VCaP (cell line): ENCODE data around the gene BYSL.

ENCODE experiments used
- H3K27ac ChIP-seq: fragments of 450-650 bp; 2 replicates; pipeline ENCODE4 v1.5.1; 2017
- TF ChIP-seq, protein P1 (sequence below): fragments of 450-650 bp; conservative IDR thresholded peaks from 2 replicates; pipeline ENCODE4 v1.5.1; 2017; ENCODE audit warnings: mild to moderate bottlenecking, moderate library complexity

The BYSL gene

DNA sequence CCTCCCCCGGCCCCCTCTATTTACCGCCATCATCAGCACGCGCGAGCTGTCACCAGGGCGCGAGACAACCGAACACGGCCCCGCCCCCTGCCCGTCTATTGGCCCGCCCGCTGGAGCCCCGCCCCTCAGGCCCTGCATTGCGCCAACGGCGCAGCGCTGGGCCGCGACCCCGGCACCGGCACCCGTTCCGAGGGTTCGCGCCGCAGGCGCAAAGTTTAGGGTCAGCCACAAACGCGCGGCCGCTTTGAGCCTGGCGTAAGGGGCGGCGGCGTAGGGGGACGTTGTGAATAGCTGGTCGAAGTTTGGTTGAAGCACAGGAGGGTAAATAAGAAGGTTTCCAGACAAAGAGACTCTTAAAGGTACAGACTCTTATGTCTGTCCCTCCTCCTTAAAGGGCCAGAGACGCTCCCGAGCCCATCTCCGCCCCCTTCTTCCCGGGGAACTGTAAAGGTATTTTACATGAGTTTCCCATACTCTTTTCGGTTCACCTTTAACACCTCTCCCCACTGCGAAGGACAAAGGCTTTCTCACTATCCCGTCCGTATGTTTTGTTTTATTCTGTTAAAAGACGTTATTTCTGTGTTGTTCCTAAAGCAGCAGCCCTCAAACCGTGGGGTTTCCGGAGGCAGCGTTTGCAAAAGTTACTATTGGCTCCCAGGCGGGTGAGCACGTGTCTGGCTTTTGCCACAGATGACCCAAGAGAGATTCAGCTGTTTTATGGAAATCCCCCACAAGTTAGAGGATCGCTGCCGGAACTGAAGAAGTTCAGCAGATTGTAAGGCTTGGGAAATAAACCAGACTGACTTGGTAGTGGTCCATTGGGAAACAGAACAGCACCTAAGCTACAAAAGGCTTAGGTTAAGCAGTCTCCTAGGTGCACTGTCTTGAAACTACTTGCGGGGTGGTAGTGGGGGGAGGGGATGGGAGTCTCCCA lies 25.7 kb upstream of the BYSL start, which contains the start of gene USP49:
Gene USP49, minus strand, starts transcription at position 76 of the 934 bp plus-strand sequence. CDS start 88,392 bp downstream, outside the sequence.
- peak within 1 kb of the TSS; percentile 65 for H3K27ac ChIP-seq
- TF ChIP-seq, protein P1, sequence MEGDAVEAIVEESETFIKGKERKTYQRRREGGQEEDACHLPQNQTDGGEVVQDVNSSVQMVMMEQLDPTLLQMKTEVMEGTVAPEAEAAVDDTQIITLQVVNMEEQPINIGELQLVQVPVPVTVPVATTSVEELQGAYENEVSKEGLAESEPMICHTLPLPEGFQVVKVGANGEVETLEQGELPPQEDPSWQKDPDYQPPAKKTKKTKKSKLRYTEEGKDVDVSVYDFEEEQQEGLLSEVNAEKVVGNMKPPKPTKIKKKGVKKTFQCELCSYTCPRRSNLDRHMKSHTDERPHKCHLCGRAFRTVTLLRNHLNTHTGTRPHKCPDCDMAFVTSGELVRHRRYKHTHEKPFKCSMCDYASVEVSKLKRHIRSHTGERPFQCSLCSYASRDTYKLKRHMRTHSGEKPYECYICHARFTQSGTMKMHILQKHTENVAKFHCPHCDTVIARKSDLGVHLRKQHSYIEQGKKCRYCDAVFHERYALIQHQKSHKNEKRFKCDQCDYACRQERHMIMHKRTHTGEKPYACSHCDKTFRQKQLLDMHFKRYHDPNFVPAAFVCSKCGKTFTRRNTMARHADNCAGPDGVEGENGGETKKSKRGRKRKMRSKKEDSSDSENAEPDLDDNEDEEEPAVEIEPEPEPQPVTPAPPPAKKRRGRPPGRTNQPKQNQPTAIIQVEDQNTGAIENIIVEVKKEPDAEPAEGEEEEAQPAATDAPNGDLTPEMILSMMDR, result no peak

DNA sequence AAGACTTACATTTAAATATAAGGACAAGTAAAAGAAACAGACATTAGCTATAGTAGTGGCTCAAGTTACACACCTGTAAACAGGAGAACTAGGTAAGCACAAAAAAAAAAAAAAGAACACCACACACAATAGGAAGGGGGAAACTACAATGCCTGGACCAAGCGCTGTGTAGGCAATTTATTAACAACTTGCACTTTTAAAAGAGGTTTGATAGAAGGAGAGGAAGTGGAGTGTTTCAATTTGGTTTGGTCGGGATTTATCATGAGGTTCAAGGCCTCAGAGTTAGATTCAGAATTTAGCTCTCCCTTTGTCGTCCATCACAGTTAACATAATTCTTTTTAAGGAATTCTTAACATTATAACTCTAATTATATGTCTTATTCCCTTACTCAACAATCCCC lies 25.0 kb upstream of the BYSL start:
- H3K27ac ChIP-seq, result peak overlapping the region; percentile 65

DNA sequence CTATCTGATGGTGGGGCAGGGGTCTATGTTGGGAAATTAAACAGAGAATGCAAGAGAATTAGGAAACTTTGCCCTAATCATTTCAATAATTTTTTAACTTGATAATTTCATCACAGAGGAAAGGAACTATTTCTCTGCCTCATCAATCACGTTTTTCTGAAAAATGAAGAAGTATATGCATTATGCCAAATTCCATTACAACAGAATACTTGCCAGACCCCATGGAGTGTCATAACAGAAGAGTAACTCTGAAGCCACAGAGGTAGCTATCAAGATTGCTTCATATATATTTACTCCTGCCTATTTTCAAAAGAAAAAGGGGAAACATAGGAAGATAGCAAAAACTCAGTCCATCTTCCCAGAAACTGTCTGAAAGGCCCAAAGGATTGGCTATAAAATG lies 20.4 kb upstream of the BYSL start:
- TF ChIP-seq, protein P1, result no peak
- no peak overlapping the region for H3K27ac ChIP-seq

More for the DNA sequence above, 25.0 kb upstream of the BYSL start:
- TF ChIP-seq, protein P1, result no peak

DNA sequence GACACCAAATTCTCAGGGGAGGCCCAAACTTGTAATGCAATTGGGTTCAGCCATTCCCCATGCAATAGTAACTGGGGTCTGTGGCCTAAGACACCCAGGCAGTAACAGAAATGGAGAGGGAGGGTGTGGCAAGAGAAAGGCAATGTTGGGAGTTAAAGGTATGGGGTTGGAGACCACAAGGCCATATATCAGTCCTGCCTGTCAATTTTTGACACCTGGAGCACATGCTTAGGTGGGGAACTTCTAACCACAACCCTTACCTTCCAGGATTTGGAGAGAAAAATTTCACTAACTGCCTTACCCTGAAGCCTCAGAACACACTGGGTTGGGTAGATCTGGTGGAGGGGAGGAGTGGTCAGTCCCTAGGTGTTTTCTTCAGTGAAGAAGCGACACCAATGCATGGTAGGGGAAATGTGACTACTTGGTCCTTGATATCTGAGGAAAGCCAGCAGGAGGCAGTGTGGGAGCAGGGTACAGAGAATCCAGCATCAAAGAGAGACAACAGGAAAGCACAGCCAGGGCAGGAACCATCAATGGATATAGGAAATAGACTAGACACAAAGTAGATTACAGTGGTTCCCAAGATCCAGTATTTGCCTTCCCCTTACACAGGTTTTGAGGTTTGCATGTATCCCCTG lies 19.3 kb upstream of the BYSL start:
- H3K27ac ChIP-seq, result no peak overlapping the region
- TF ChIP-seq, protein P1, result no peak

DNA sequence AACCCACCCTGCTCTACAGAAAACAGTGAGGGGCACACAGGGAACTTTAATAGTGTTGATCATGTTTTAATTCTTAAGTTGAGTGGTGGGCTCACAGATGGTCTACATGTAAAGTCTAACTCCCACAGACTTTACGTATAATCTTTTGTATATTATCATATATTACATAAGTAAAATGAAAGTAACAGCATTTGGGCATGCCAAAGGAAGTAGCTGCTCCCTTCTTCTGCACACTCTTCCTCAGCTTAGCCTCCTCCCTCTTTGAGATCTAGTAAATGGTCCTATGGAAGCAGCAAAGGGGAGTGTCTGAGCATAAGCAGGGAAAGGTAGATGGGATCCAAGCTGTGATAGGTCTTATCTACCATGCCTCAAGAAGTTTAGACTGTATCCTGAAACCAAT lies 11.6 kb upstream of the BYSL start:
- TF ChIP-seq, protein P1, result no peak

DNA sequence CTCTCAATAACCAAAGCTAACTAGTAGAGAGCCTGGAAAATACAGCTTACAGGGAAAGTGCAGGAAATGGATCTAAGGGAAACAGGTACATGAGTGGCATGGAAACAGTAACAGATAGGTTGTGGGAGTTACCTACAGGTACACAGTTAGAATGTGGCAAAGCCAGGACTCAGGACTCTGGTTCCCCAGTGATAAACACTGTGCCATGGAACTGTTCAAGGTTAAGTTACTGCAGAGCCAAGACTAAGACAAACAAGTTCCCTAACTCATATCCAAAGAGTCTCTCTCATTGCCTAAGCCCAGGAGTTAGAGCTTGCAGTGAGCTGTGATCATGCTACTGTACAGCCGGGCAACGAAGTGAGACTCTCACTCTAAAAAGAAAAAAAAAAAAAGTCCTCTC lies 7.0 kb upstream of the BYSL start:
- no peak overlapping the region for H3K27ac ChIP-seq
- TF ChIP-seq, protein P1, result no peak

More for the DNA sequence above, 11.6 kb upstream of the BYSL start:
- no peak overlapping the region for H3K27ac ChIP-seq

DNA sequence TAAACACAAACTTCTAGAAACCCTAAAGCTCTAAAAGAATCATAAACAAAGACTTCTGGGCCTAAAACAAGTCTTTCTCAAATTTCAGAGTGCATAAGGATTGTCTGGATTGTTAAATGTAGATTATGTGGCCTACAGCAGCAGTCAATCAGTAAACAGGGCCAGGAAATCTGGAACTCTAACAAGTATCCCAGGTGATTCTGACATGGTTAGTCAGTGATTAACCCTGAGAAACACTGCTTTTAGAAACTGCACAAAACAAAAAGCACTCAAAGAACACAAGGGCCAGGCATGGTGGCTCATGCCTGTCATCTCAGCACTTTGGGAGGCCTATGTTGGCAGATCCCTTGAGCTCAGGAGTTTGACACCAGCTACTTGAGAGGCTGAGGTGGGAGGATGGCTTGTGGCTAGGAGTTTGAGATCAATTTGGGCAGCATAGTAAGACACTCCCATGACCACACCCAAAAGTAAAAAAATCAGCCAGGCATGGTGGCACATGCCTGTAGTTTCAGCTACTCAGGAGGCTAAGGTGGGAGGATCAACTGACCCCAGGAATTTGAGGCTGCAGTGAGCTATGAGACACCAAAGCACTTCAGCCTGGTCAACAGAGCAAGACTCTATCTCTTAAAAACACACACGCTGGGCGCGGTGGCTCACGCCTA lies 6.3 kb upstream of the BYSL start:
- H3K27ac ChIP-seq, result no peak overlapping the region
- TF ChIP-seq, protein P1, result no peak
